Upper lobe of left lung (tissue), 4 donors: ENCODE measurements around the gene TRIM60.

Source experiments
- POLR2AphosphoS5 ChIP-seq, 2 donors: sonication (generic); formaldehyde crosslinking; IDR thresholded peaks; one replicate each; pipeline ENCODE4 v1.5.1; 2017; ENCODE audit warnings: antibody characterized with exemption in 2 of 2
- TF ChIP-seq, protein P1 (sequence below), 6 experiments: fragments of 450-650 bp in 4 of 6; fragments of 200-600 bp in 2 of 6; sonication (generic) in 2 of 6; IDR thresholded peaks; one replicate each; pipeline ENCODE4 v1.5.1; 2016 to 2019; ENCODE audit warnings: antibody characterized with exemption in 6 of 6

DNA sequence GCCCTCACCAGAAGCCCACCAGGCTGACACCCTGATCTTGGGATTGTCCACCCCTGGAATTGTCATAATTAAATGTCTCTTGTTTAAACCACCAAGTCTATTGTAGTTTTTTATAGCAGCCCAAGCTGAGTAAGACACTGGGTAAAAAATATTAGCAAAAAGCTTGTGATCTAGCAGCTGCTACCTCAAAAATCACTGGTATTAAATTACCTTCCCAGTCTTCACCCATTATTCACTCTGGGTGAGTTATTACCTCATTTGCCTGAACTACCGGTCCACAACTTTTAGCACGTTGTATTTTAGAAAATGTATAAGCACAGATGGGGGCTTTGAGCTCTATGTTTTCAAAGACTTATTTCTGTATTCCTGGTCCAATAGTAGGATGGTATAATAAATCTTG, 42.3 kb upstream of the TRIM60 start:
- no peak for TF ChIP-seq POLR2AphosphoS5 (IDR thresholded peaks at IDR 0.05)
- TF ChIP-seq, protein P1, sequence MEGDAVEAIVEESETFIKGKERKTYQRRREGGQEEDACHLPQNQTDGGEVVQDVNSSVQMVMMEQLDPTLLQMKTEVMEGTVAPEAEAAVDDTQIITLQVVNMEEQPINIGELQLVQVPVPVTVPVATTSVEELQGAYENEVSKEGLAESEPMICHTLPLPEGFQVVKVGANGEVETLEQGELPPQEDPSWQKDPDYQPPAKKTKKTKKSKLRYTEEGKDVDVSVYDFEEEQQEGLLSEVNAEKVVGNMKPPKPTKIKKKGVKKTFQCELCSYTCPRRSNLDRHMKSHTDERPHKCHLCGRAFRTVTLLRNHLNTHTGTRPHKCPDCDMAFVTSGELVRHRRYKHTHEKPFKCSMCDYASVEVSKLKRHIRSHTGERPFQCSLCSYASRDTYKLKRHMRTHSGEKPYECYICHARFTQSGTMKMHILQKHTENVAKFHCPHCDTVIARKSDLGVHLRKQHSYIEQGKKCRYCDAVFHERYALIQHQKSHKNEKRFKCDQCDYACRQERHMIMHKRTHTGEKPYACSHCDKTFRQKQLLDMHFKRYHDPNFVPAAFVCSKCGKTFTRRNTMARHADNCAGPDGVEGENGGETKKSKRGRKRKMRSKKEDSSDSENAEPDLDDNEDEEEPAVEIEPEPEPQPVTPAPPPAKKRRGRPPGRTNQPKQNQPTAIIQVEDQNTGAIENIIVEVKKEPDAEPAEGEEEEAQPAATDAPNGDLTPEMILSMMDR (IDR thresholded peaks at IDR 0.05) = no peak
